H1 (cell line): ENCODE data around the gene ADCY7. TPM values are rescaled to one million over a fixed set of nuclear protein-coding genes. Genes with fewer than 3 reads are reported as not detected.

Source experiments
- CTCF ChIA-PET: fragments of 300-600 bp; sonication (Branson Sonifier 250); formaldehyde crosslinking; loops from one replicate; lab custom pipeline; 2021; ENCODE audit not compliant: partially characterized antibody; lab: Charles Lee
- POLR2A ChIA-PET: fragments of 300-600 bp; sonication (Branson Sonifier 250); formaldehyde crosslinking; loops from one replicate; lab custom pipeline; 2021; ENCODE audit warnings: inconsistent platforms; ENCODE audit not compliant: partially characterized antibody; lab: Charles Lee
- DNase-seq, 2 experiments: peaks; one replicate each; pipeline versions ENCODE4 v3.0.0 to v3.0.0-alpha.2; 2010 to 2022; ENCODE audit warnings: low spot score in 2 of 2, low read depth in 1 of 2, mixed read lengths in 1 of 2
- FAIRE-seq: peaks from 2 replicates; lab custom pipeline; 2011; peaks lifted over from hg19 to GRCh38; lab: Jason Lieb, UNC
- H2AFZ ChIP-seq: 2 replicates; pipeline ENCODE4 v1.8.1; 2012; ENCODE audit warnings: low read length, inconsistent platforms
- H2AK5ac ChIP-seq: 2 replicates; pipeline ENCODE4 v1.6.1; 2013; ENCODE audit warnings: low read depth, low read length
- H2BK120ac ChIP-seq: replicated peaks from 2 replicates; pipeline ENCODE3; 2013; ENCODE audit warnings: low read depth, low read length, inconsistent platforms
- H2BK12ac ChIP-seq: 2 replicates; pipeline ENCODE4 v1.6.1; 2013; ENCODE audit warnings: low read depth, low read length
- H2BK15ac ChIP-seq: 2 replicates; pipeline ENCODE4 v1.6.1; 2013; ENCODE audit warnings: low read length
- H2BK20ac ChIP-seq: 2 replicates; pipeline ENCODE4 v1.6.1; 2013; ENCODE audit warnings: low read length
- H2BK5ac ChIP-seq: 2 replicates; pipeline ENCODE4 v1.6.1; 2013; ENCODE audit warnings: low read depth, low read length
- H3K14ac ChIP-seq: 2 replicates; pipeline ENCODE4 v1.6.1; 2013; ENCODE audit warnings: inconsistent platforms; ENCODE audit not compliant: insufficient read length
- H3K18ac ChIP-seq: 2 replicates; pipeline ENCODE4 v1.6.1; 2013; ENCODE audit warnings: low read length; ENCODE audit errors: extremely low read depth
- H3K23ac ChIP-seq: 2 replicates; pipeline ENCODE4 v1.6.1; 2013; ENCODE audit warnings: inconsistent platforms; ENCODE audit not compliant: insufficient read length
- H3K23me2 ChIP-seq: 2 replicates; pipeline ENCODE4 v1.6.1; 2013; ENCODE audit warnings: low read depth, low read length
- H3K27ac ChIP-seq: 2 replicates; pipeline ENCODE4 v1.6.1; 2011; ENCODE audit warnings: low read depth, low read length, inconsistent platforms
- H3K27me3 ChIP-seq, 4 experiments: replicated peaks in 1 of 4; 1 replicate in 1 of 4; 2 replicates in 3 of 4; pipeline versions ENCODE4 v1.6.1 to v1.8.1; 2011 to 2013; ENCODE audit warnings: low read length in 3 of 4, mild to moderate bottlenecking in 3 of 4, inconsistent platforms in 2 of 4, mixed read lengths in 2 of 4, moderate library complexity in 1 of 4; ENCODE audit not compliant: control insufficient read depth in 3 of 4, insufficient read depth in 3 of 4; ENCODE audit errors: extremely low read depth in 1 of 4
- H3K36me3 ChIP-seq, 4 experiments: 2 replicates each; pipeline versions ENCODE4 v1.6.1 to v1.8.1; 2011 to 2013; ENCODE audit warnings: mild to moderate bottlenecking in 4 of 4, low read length in 3 of 4, moderate library complexity in 2 of 4, control low read depth in 1 of 4, inconsistent platforms in 1 of 4; ENCODE audit not compliant: insufficient read depth in 4 of 4, control insufficient read depth in 2 of 4
- H3K4ac ChIP-seq: replicated peaks from 2 replicates; pipeline ENCODE3; 2013; ENCODE audit warnings: low read length, low read depth, mixed read lengths, inconsistent platforms; ENCODE audit not compliant: insufficient read length
- H3K4me1 ChIP-seq, 4 experiments: replicated peaks in 1 of 4; 1 replicate in 1 of 4; 2 replicates in 3 of 4; pipeline versions ENCODE4 v1.6.1 to v1.8.1; 2011 to 2013; ENCODE audit warnings: low read length in 3 of 4, inconsistent platforms in 2 of 4, mixed read lengths in 1 of 4; ENCODE audit not compliant: insufficient read depth in 4 of 4, control insufficient read depth in 3 of 4
- H3K4me2 ChIP-seq, 2 experiments: 2 replicates each; pipeline versions ENCODE4 v1.6.1 to v1.8.1; 2011 to 2013; ENCODE audit warnings: low read depth in 2 of 2, low read length in 2 of 2, control low read depth in 1 of 2, inconsistent platforms in 1 of 2, mild to moderate bottlenecking in 1 of 2; ENCODE audit not compliant: insufficient read depth in 1 of 2
- H3K4me3 ChIP-seq, 4 experiments: fragments of 200-600, 300-600 bp in 1 of 4; sonication (generic), shearing (Covaris generic), sonication (Bioruptor Twin) in 1 of 4; 2 replicates each; pipeline versions ENCODE4 v1.5.1 to v1.8.1; 2011 to 2016; ENCODE audit warnings: low read length in 4 of 4, low read depth in 3 of 4, control low read depth in 2 of 4, inconsistent platforms in 2 of 4, mild to moderate bottlenecking in 2 of 4, mixed read lengths in 1 of 4, moderate library complexity in 1 of 4; ENCODE audit not compliant: insufficient read depth in 2 of 4; ENCODE audit errors: extremely low read depth in 1 of 4
- H3K56ac ChIP-seq: replicated peaks from 2 replicates; pipeline ENCODE3; 2013; ENCODE audit warnings: low read depth, mild to moderate bottlenecking, mixed read lengths, low read length, inconsistent platforms; ENCODE audit not compliant: insufficient read length
- H3K79me1 ChIP-seq: 2 replicates; pipeline ENCODE4 v1.6.1; 2013; ENCODE audit warnings: low read depth, low read length, control low read depth
- H3K79me2 ChIP-seq, 2 experiments: 2 replicates each; pipeline versions ENCODE4 v1.6.1 to v1.8.1; 2012 to 2013; ENCODE audit warnings: low read length in 2 of 2, mild to moderate bottlenecking in 2 of 2, inconsistent platforms in 1 of 2; ENCODE audit not compliant: insufficient read depth in 2 of 2, control insufficient read depth in 1 of 2
- H3K9ac ChIP-seq, 4 experiments: replicated peaks in 1 of 4; 1 replicate in 1 of 4; 2 replicates in 3 of 4; pipeline versions ENCODE4 v1.6.1 to v1.8.1; 2011 to 2013; ENCODE audit warnings: low read depth in 3 of 4, low read length in 3 of 4, control low read depth in 2 of 4, mild to moderate bottlenecking in 2 of 4, moderate library complexity in 2 of 4, inconsistent platforms in 1 of 4; ENCODE audit errors: extremely low read depth in 1 of 4
- H3K9me3 ChIP-seq, 2 experiments: 2 replicates each; pipeline versions ENCODE4 v1.6.1 to v1.8.1; 2012 to 2013; ENCODE audit warnings: mild to moderate bottlenecking in 2 of 2, moderate library complexity in 2 of 2, control low read depth in 1 of 2, inconsistent platforms in 1 of 2, low read depth in 1 of 2, low read length in 1 of 2, mixed read lengths in 1 of 2; ENCODE audit not compliant: insufficient read depth in 2 of 2
- H4K20me1 ChIP-seq, 2 experiments: replicated peaks in 1 of 2; 2 replicates each; pipeline versions ENCODE3 to v1.8.1; 2011 to 2013; ENCODE audit warnings: inconsistent platforms in 2 of 2, low read length in 2 of 2, mild to moderate bottlenecking in 1 of 2; ENCODE audit not compliant: insufficient read depth in 2 of 2, control insufficient read depth in 1 of 2
- H4K5ac ChIP-seq: 2 replicates; pipeline ENCODE4 v1.6.1; 2013; ENCODE audit warnings: low read length, low read depth, mixed read lengths, inconsistent platforms; ENCODE audit not compliant: insufficient read length
- H4K8ac ChIP-seq: 2 replicates; pipeline ENCODE4 v1.8.0; 2013; ENCODE audit warnings: mild to moderate bottlenecking, moderate library complexity, low read length, inconsistent platforms; ENCODE audit not compliant: insufficient read depth; ENCODE audit errors: extremely low read depth
- H4K91ac ChIP-seq: replicated peaks from 2 replicates; pipeline ENCODE3; 2013; ENCODE audit warnings: low read length, mixed read lengths, inconsistent platforms; ENCODE audit not compliant: insufficient read length
- GABPA ChIP-seq: IDR thresholded peaks from 2 replicates; pipeline ENCODE4 v1.6.1; 2011; ENCODE audit warnings: mild to moderate bottlenecking, low read length, moderate library complexity, borderline replicate concordance; ENCODE audit not compliant: insufficient read depth
- HDAC2 ChIP-seq, 2 experiments: fragments of 300-600 bp in 1 of 2; sonication (generic) in 1 of 2; IDR thresholded peaks; 2 replicates each; pipeline ENCODE4 v1.6.1; 2011 to 2012; ENCODE audit warnings: low read depth in 2 of 2, low read length in 2 of 2, mild to moderate bottlenecking in 2 of 2, moderate library complexity in 2 of 2, borderline replicate concordance in 1 of 2, inconsistent platforms in 1 of 2
- JUN ChIP-seq: IDR thresholded peaks from 2 replicates; pipeline ENCODE4 v1.6.1; 2011; ENCODE audit warnings: low read depth, mild to moderate bottlenecking, improper control_type of control experiment, low read length
- KDM4A ChIP-seq: IDR thresholded peaks from one replicate; pipeline ENCODE4 v1.7.1; 2012; ENCODE audit warnings: low read depth, mild to moderate bottlenecking, moderate library complexity, low read length, inconsistent platforms; ENCODE audit not compliant: severe bottlenecking
- KDM5A ChIP-seq: fragments of 200-600 bp; IDR thresholded peaks from 2 replicates; pipeline ENCODE4 v1.7.1; 2012; ENCODE audit warnings: mild to moderate bottlenecking, low read length, inconsistent platforms, mixed read lengths
- PHF8 ChIP-seq: fragments of 200-600 bp; sonication (generic); conservative IDR thresholded peaks from 2 replicates; pipeline ENCODE4 v1.7.1; 2012; ENCODE audit warnings: low read depth, mild to moderate bottlenecking, inconsistent platforms, low read length, moderate library complexity
- RAD21 ChIP-seq, 2 experiments: IDR thresholded peaks in 1 of 2; conservative IDR thresholded peaks in 1 of 2; 2 replicates each; pipeline ENCODE4 v1.6.1; 2011; ENCODE audit warnings: low read depth in 2 of 2, low read length in 2 of 2, improper control_type of control experiment in 1 of 2, inconsistent platforms in 1 of 2, mild to moderate bottlenecking in 1 of 2, moderate library complexity in 1 of 2
- RBBP5 ChIP-seq: IDR thresholded peaks from 2 replicates; pipeline ENCODE4 v1.7.1; 2012; ENCODE audit warnings: low read depth, mild to moderate bottlenecking, inconsistent platforms, low read length, moderate library complexity, borderline replicate concordance
- YY1 ChIP-seq: IDR thresholded peaks from 2 replicates; pipeline ENCODE4 v1.6.1; 2011; ENCODE audit warnings: low read depth, mild to moderate bottlenecking, low read length
- WGBS, 2 experiments: shearing (Covaris generic) in 1 of 2; methylation state at CpG; one replicate each; pipeline versions ENCODE4 v1.1.6 to v1.1.7; 2013 to 2015; ENCODE audit warnings: low lambda C conversion rate in 2 of 2, mixed read lengths in 2 of 2, inconsistent platforms in 1 of 2, low coverage in 1 of 2, missing lambda C conversion rate in 1 of 2; ENCODE audit not compliant: insufficient replicate concordance in 2 of 2, insufficient coverage in 1 of 2, insufficient read length in 1 of 2; ENCODE audit errors: extremely low coverage in 1 of 2, missing lambda C conversion rate in 1 of 2; 5-methylcytosine and 5-hydroxymethylcytosine counted together
- polyA plus RNA-seq, 7 experiments: library from polyadenylated mRNA; depleted of rRNA in 3 of 7; stranded (reverse) in 5 of 7; unstranded in 2 of 7; fragments of >200 nt in 5 of 7; fragments of 200-250 nt in 2 of 7; gene quantifications; 1 replicate in 5 of 7; 2 replicates in 1 of 7; 4 replicates in 1 of 7; pipeline versions ENCODE4 v1.2.1 to v1.2.3, GENCODE V29; 2011 to 2013; ENCODE audit warnings: missing spikeins in 2 of 7, mixed read lengths in 2 of 7
- total RNA-seq: library from RNA; stranded (reverse); fragmentation: NEBNext Ultra II Directional; extraction: Animal tissue kit (Norgen Biotek cat#: 25700); gene quantifications from 2 replicates; pipeline ENCODE4 v1.2.1, GENCODE V29; 2021
- TF ChIP-seq, protein P1 (sequence below), 3 experiments: IDR thresholded peaks; 1 replicate in 2 of 3; 2 replicates in 1 of 3; pipeline versions ENCODE4 v1.5.1 to v1.6.1; 2011; ENCODE audit warnings: low read length in 3 of 3, mild to moderate bottlenecking in 3 of 3, inconsistent platforms in 2 of 3, low read depth in 1 of 3, moderate library complexity in 1 of 3; ENCODE audit not compliant: insufficient read depth in 1 of 3; ENCODE audit errors: control extremely low read depth in 1 of 3

Gene ADCY7
- total and polyA plus RNA-seq, 2 of the 8 experiments (the other 6 are each of a cell fraction or from before 2014, with no cell fraction given): 2.4 to 5.1 TPM

DNA sequence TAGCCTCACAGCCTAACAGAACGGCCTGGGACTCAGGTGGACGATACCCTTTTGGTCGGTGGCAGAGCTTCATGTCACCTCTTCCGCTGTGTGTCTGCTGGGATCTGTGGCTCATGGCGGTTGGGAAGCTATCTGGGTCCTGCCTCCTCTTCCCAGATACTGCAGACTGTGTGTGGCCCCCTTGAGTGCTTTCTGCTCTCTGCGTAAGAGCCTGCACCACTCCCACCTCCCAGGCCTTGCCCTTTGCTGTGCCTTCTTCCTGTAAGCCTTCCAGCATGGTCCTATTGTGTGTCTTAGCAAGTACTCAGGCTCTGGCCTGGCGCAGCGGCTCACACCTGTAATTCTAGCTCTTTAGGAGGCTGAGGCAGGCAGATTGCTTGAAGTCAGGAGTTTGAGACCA is 17.5 kb upstream of the ADCY7 start:
- WGBS, 2 experiments: 89% methylated on average over 8 of the region's 8 CpGs; no CpG with 5 or more reads in 1 of the 2 experiments
- FAIRE-seq (no peak), DNase-seq (no peak)
- ChIA-PET CTCF (interaction anchor here (0.7 to 2.4 kb wide), 5 partner anchors 22 to 422 kb away, joined by 3 to 7 read pairs (median 5); no protein-coding TSS in a partner anchor), POLR2A (interaction anchor here (1.5 kb wide), 1 partner anchor 65 kb away, joined by 4 read pairs; no protein-coding TSS in a partner anchor)
- Histone ChIP-seq H2BK15ac (no peak overlapping the region), H4K5ac (no peak overlapping the region), H4K91ac (peak overlapping the region; percentile 22), H3K23ac (no peak overlapping the region), H3K4me1 (peaks cover 0 to 22% (median 6%) of the 10 kb centered on the region in 4 experiments; a peak in 5 of 7 replicates), H3K4ac (no peak overlapping the region), H3K27me3 (peaks cover 0 to 24% (median 14%) of the 10 kb centered on the region in 4 experiments; a peak in 6 of 7 replicates), H2AFZ (no peak overlapping the region), H3K9me3 (no peaks in the 10 kb centered on the region), H2BK5ac (no peak overlapping the region; the same call in 1 of the 2 replicates), H3K9ac (no peak overlapping the region), H3K56ac (no peak overlapping the region), H4K8ac (peak overlapping the region; percentile 7; the same call in 1 of the 2 replicates), H3K36me3 (no peaks in the 10 kb centered on the region), H4K20me1 (no peaks in the 10 kb centered on the region), H3K14ac (no peak overlapping the region), H3K27ac (no peak overlapping the region), H2BK20ac (no peak overlapping the region), H2BK12ac (no peak overlapping the region), H3K4me2 (no peak overlapping the region), H3K18ac (no peak overlapping the region), H3K4me3 (no peak overlapping the region), H3K79me2 (no peaks in the 10 kb centered on the region), H3K23me2 (peaks cover 5% of the 10 kb centered on the region; the same call in 1 of the 2 replicates), H2AK5ac (no peak overlapping the region), H3K79me1 (no peaks in the 10 kb centered on the region), H2BK120ac (no peak overlapping the region)
- TF ChIP-seq KDM4A (no peak), JUN (no peak), YY1 (no peak), GABPA (no peak), PHF8 (no peak), RAD21 (IDR thresholded peaks at IDR 0.05 in 1 of 2, conservative IDR thresholded peaks at IDR 0.05 in 1 of 2; ENCODE audit: low read depth in 2 of 2, low read length in 2 of 2) (no peak), KDM5A (no peak), HDAC2 (IDR thresholded peaks at IDR 0.05; ENCODE audit: borderline replicate concordance in 1 of 2, low read depth in 2 of 2, low read length in 2 of 2) (no peak), RBBP5 (no peak)
- TF ChIP-seq, protein P1, sequence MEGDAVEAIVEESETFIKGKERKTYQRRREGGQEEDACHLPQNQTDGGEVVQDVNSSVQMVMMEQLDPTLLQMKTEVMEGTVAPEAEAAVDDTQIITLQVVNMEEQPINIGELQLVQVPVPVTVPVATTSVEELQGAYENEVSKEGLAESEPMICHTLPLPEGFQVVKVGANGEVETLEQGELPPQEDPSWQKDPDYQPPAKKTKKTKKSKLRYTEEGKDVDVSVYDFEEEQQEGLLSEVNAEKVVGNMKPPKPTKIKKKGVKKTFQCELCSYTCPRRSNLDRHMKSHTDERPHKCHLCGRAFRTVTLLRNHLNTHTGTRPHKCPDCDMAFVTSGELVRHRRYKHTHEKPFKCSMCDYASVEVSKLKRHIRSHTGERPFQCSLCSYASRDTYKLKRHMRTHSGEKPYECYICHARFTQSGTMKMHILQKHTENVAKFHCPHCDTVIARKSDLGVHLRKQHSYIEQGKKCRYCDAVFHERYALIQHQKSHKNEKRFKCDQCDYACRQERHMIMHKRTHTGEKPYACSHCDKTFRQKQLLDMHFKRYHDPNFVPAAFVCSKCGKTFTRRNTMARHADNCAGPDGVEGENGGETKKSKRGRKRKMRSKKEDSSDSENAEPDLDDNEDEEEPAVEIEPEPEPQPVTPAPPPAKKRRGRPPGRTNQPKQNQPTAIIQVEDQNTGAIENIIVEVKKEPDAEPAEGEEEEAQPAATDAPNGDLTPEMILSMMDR (IDR thresholded peaks at IDR 0.05; ENCODE audit: control extremely low read depth in 1 of 3, insufficient read depth in 1 of 3, low read depth in 1 of 3, low read length in 3 of 3): no peak
